Thoracic aorta (tissue), 2 donors: Measurements from ENCODE around the gene PRKCA. TPM values are rescaled to one million over a fixed set of nuclear protein-coding genes. Genes with fewer than 3 reads are reported as not detected.

Source experiments
- ATAC-seq: fragments of 150-250 bp; one replicate; pipeline ENCODE4 v1.8.0; 2017; ENCODE audit warnings: low read depth; ENCODE audit not compliant: insufficient number of reproducible peaks, low FRiP score
- DNase-seq: peaks from one replicate; pipeline ENCODE4 v3.0.0-alpha.2; 2020; ENCODE audit warnings: low spot score
- H3K27ac ChIP-seq, 2 donors: fragments of 200-600 bp; sonication (generic); 1 replicate in 1 of 2; 2 replicates in 1 of 2; pipeline ENCODE4 v1.5.1; 2016; ENCODE audit warnings: mild to moderate bottlenecking in 2 of 2, moderate library complexity in 2 of 2
- H3K27me3 ChIP-seq: fragments of 200-600 bp; sonication (generic); replicated peaks from 2 replicates; pipeline ENCODE4 v1.6.0; 2016; ENCODE audit warnings: mild to moderate bottlenecking; ENCODE audit not compliant: insufficient read depth
- H3K36me3 ChIP-seq: fragments of 200-600 bp; sonication (generic); one replicate; pipeline ENCODE4 v1.5.1; 2016
- H3K4me1 ChIP-seq, 2 donors: fragments of 200-600 bp; sonication (generic); 1 replicate in 1 of 2; 2 replicates in 1 of 2; pipeline versions ENCODE4 v1.5.1 to v1.6.0; 2016; ENCODE audit warnings: low read depth in 2 of 2, mild to moderate bottlenecking in 1 of 2; ENCODE audit not compliant: control insufficient read depth in 1 of 2
- H3K4me3 ChIP-seq: fragments of 200-600 bp; sonication (generic); 2 replicates; pipeline ENCODE4 v1.5.1; 2016; ENCODE audit warnings: mild to moderate bottlenecking
- H3K9me3 ChIP-seq: fragments of 200-600 bp; sonication (generic); 2 replicates; pipeline ENCODE4 v1.5.1; 2016
- CTCF ChIP-seq: fragments of 200-600 bp; sonication (generic); IDR thresholded peaks from one replicate; pipeline ENCODE4 v1.5.1; 2019; ENCODE audit warnings: antibody characterized with exemption
- total RNA-seq, 2 donors: library from RNA; depleted of rRNA; stranded (reverse); fragments of >200 nt; gene quantifications; one replicate each; pipeline versions ENCODE4 v1.1.0 to v1.2.3, GENCODE V29; 2016

PRKCA gene
- total RNA-seq, 2 donors from 2014 or later, result 9.1 to 11.6 TPM

- no peaks in the 10 kb centered on the region for H3K9me3 ChIP-seq
- H3K27ac ChIP-seq, result no peak overlapping the region
- DNase-seq (no peak), ATAC-seq (no peak)
- H3K4me1 ChIP-seq, result no peaks in the 10 kb centered on the region
- no peaks in the 10 kb centered on the region for H3K36me3 ChIP-seq
- H3K4me3 ChIP-seq, result no peak overlapping the region
- H3K27me3 ChIP-seq, result no peaks in the 10 kb centered on the region
- TF ChIP-seq CTCF, result no peak
These were observed 472.9 kb downstream of the PRKCA start for GRCh38 chr17:66775271-66775670.

GRCh38 chr17:66775881-66776400, 473.5 kb downstream of the PRKCA start:
- H3K27me3 ChIP-seq, result no peaks in the 10 kb centered on the region
- no peak overlapping the region for H3K27ac ChIP-seq
- H3K4me3 ChIP-seq, result no peak overlapping the region
- H3K4me1 ChIP-seq, result no peaks in the 10 kb centered on the region
- H3K36me3 ChIP-seq, result no peaks in the 10 kb centered on the region
- ATAC-seq (no peak), DNase-seq (no peak)
- no peak for TF ChIP-seq CTCF
- no peaks in the 10 kb centered on the region for H3K9me3 ChIP-seq

GRCh38 chr17:66776999-66777688, 474.7 kb downstream of the PRKCA start:
- H3K4me1 ChIP-seq, result no peaks in the 10 kb centered on the region
- H3K9me3 ChIP-seq, result no peaks in the 10 kb centered on the region
- no peak overlapping the region for H3K4me3 ChIP-seq
- DNase-seq (no peak), ATAC-seq (no peak)
- no peaks in the 10 kb centered on the region for H3K36me3 ChIP-seq
- H3K27ac ChIP-seq, result no peak overlapping the region
- H3K27me3 ChIP-seq, result no peaks in the 10 kb centered on the region
- TF ChIP-seq CTCF, result no peak

- H3K4me1 ChIP-seq, result no peaks in the 10 kb centered on the region
- ATAC-seq, result no peak
- H3K27ac ChIP-seq, result no peak overlapping the region
- H3K36me3 ChIP-seq, result no peaks in the 10 kb centered on the region
- TF ChIP-seq CTCF, result no peak
- no peaks in the 10 kb centered on the region for H3K9me3 ChIP-seq
- H3K27me3 ChIP-seq, result no peaks in the 10 kb centered on the region
- H3K4me3 ChIP-seq, result no peak overlapping the region
- no peak for DNase-seq
These were observed 475.3 kb downstream of the PRKCA start for GRCh38 chr17:66777689-66778225.

GRCh38 chr17:66778531-66779236, 476.3 kb downstream of the PRKCA start:
- TF ChIP-seq CTCF, result no peak
- no peak overlapping the region for H3K27ac ChIP-seq
- H3K36me3 ChIP-seq, result no peaks in the 10 kb centered on the region
- H3K9me3 ChIP-seq, result no peaks in the 10 kb centered on the region
- DNase-seq, result no peak
- H3K27me3 ChIP-seq, result no peaks in the 10 kb centered on the region
- no peak overlapping the region for H3K4me3 ChIP-seq
- ATAC-seq, result no peak
- H3K4me1 ChIP-seq, result no peaks in the 10 kb centered on the region
